Osteoblast (primary cell): Measurements from ENCODE around the gene PHYHIPL. TPM values are rescaled to one million over a fixed set of nuclear protein-coding genes. Genes with fewer than 3 reads are reported as not detected.
A peak's percentile ranks its signal among the peaks of the same experiment; 100 is the strongest.

Experiments
- DNase-seq: peaks from one replicate; pipeline ENCODE4 v3.0.0; 2011; ENCODE audit warnings: low spot score, mixed read lengths; ENCODE audit not compliant: insufficient read length; ENCODE audit errors: missing footprints
- H2AFZ ChIP-seq: 2 replicates; pipeline ENCODE4 v1.6.0; 2011; ENCODE audit warnings: mild to moderate bottlenecking, low read length
- H3K27ac ChIP-seq: 2 replicates; pipeline ENCODE4 v1.5.1; 2011; ENCODE audit warnings: mild to moderate bottlenecking, low read depth, low read length, moderate library complexity
- H3K27me3 ChIP-seq: 2 replicates; pipeline ENCODE4 v1.6.0; 2012; ENCODE audit warnings: mild to moderate bottlenecking, control low read depth, inconsistent platforms, low read length, moderate library complexity; ENCODE audit not compliant: insufficient read depth
- H3K36me3 ChIP-seq: 2 replicates; pipeline ENCODE4 v1.5.1; 2011; ENCODE audit warnings: mild to moderate bottlenecking, low read length, control low read depth, moderate library complexity; ENCODE audit not compliant: insufficient read depth
- H3K4me1 ChIP-seq: 2 replicates; pipeline ENCODE4 v1.5.1; 2011; ENCODE audit warnings: mild to moderate bottlenecking, low read length, control low read depth, moderate library complexity; ENCODE audit not compliant: insufficient read depth
- H3K4me2 ChIP-seq: 2 replicates; pipeline ENCODE4 v1.6.0; 2011; ENCODE audit warnings: mild to moderate bottlenecking, low read length; ENCODE audit not compliant: insufficient read depth
- H3K4me3 ChIP-seq: fragments of 200-600 bp; sonication (generic); 3 replicates; pipeline ENCODE4 v1.5.1; 2012; ENCODE audit warnings: mild to moderate bottlenecking, low read length, inconsistent platforms; ENCODE audit not compliant: insufficient read depth
- H3K79me2 ChIP-seq: 2 replicates; pipeline ENCODE4 v1.6.0; 2012; ENCODE audit warnings: mild to moderate bottlenecking, low read length, control low read depth, inconsistent platforms; ENCODE audit not compliant: insufficient read depth
- H3K9me3 ChIP-seq: 2 replicates; pipeline ENCODE4 v1.5.1; 2011; ENCODE audit warnings: low read depth, low read length, control low read depth
- H4K20me1 ChIP-seq: 2 replicates; pipeline ENCODE4 v1.6.0; 2012; ENCODE audit warnings: mild to moderate bottlenecking, low read length, control low read depth; ENCODE audit not compliant: insufficient read depth
- total RNA-seq: library from RNA; depleted of rRNA; stranded (reverse); fragments of >200 nt; gene quantifications from 2 replicates; pipeline ENCODE4 v1.2.3, GENCODE V29; 2012
- TF ChIP-seq, protein P1 (sequence below): IDR thresholded peaks from 2 replicates; pipeline ENCODE4 v1.5.1; 2011; ENCODE audit warnings: mild to moderate bottlenecking, low read depth, low read length, moderate library complexity; ENCODE audit errors: extremely low read depth

PHYHIPL gene
- total RNA-seq, 1 donor = not detected

DNA sequence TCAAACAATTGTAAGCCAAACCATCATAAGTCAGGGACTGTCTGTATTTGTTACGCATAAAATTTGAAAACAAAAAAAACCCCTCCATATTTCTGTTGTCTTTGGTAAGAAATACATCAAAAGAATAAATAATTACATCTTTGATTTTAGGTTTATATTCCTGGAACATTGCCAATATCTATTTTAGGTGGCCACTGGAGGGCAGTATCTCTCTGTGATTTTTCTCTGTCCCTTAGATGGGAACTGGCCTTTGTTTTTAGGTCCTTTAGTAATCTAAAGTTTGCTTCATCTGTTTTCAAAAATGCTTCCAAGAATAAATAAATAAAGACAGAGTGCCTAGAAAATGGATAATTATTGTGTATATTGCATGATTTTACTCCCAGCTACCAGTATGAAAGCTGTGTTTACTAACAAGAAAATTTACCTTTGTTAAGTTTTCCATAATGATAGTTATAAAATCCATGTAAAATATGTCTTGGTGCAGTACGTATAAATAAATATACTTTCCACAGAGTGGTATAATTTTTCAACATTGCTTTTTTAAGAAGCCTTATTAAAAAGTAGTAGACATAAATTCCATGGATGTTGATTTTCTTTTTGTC, 64.2 kb downstream of the PHYHIPL start:
- H4K20me1 ChIP-seq = no peaks in the 10 kb centered on the region
- TF ChIP-seq, protein P1, sequence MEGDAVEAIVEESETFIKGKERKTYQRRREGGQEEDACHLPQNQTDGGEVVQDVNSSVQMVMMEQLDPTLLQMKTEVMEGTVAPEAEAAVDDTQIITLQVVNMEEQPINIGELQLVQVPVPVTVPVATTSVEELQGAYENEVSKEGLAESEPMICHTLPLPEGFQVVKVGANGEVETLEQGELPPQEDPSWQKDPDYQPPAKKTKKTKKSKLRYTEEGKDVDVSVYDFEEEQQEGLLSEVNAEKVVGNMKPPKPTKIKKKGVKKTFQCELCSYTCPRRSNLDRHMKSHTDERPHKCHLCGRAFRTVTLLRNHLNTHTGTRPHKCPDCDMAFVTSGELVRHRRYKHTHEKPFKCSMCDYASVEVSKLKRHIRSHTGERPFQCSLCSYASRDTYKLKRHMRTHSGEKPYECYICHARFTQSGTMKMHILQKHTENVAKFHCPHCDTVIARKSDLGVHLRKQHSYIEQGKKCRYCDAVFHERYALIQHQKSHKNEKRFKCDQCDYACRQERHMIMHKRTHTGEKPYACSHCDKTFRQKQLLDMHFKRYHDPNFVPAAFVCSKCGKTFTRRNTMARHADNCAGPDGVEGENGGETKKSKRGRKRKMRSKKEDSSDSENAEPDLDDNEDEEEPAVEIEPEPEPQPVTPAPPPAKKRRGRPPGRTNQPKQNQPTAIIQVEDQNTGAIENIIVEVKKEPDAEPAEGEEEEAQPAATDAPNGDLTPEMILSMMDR = peak; percentile 57
- H3K9me3 ChIP-seq = no peaks in the 10 kb centered on the region
- H3K27me3 ChIP-seq = no peaks in the 10 kb centered on the region
- no peak overlapping the region for H3K27ac ChIP-seq
- no peak overlapping the region for H2AFZ ChIP-seq
- H3K36me3 ChIP-seq = no peaks in the 10 kb centered on the region
- H3K4me2 ChIP-seq = no peak overlapping the region
- H3K79me2 ChIP-seq = no peaks in the 10 kb centered on the region
- H3K4me3 ChIP-seq = no peak overlapping the region
- DNase-seq = no peak
- H3K4me1 ChIP-seq = no peaks in the 10 kb centered on the region

DNA sequence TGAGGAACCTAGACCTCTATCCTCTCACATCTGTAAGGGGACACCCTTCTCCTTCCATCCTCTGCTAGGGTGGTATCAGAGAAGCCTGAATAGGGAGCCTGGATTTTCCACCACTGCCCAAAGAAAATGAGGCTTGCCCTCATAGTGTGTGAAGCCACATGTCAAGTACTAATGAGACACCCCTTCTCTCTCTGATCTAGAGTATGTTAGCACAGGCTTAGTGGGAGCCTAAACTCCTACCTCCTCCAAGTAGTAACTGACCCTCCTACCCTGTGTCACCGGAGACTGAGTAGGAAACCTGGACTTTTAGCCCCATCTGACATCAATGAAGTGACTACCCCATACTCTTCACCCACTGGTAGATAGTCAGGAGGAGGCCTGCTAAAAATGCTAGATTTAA, 65.6 kb downstream of the PHYHIPL start:
- Histone ChIP-seq H3K27me3 (no peaks in the 10 kb centered on the region), H3K36me3 (no peaks in the 10 kb centered on the region), H3K4me2 (no peak overlapping the region), H3K9me3 (no peaks in the 10 kb centered on the region), H3K4me3 (no peak overlapping the region), H3K79me2 (no peaks in the 10 kb centered on the region), H2AFZ (no peak overlapping the region), H3K27ac (no peak overlapping the region), H4K20me1 (no peaks in the 10 kb centered on the region), H3K4me1 (no peaks in the 10 kb centered on the region)
- no peak for DNase-seq
- TF ChIP-seq, protein P1 = no peak

GRCh38 chr10:59242991-59243390, 66.5 kb downstream of the PHYHIPL start:
- H4K20me1 ChIP-seq = no peaks in the 10 kb centered on the region
- H3K27ac ChIP-seq = no peak overlapping the region
- TF ChIP-seq, protein P1 = no peak
- H3K79me2 ChIP-seq = no peaks in the 10 kb centered on the region
- H3K9me3 ChIP-seq = no peaks in the 10 kb centered on the region
- H3K4me1 ChIP-seq = no peaks in the 10 kb centered on the region
- no peak overlapping the region for H2AFZ ChIP-seq
- H3K4me2 ChIP-seq = no peak overlapping the region
- H3K36me3 ChIP-seq = no peaks in the 10 kb centered on the region
- H3K4me3 ChIP-seq = no peak overlapping the region
- H3K27me3 ChIP-seq = no peaks in the 10 kb centered on the region
- DNase-seq = no peak

- DNase-seq = no peak
- no peak overlapping the region for H3K27ac ChIP-seq
- no peak overlapping the region for H3K4me3 ChIP-seq
- H3K79me2 ChIP-seq = no peaks in the 10 kb centered on the region
- H3K4me1 ChIP-seq = no peaks in the 10 kb centered on the region
- no peaks in the 10 kb centered on the region for H3K36me3 ChIP-seq
- H3K9me3 ChIP-seq = no peaks in the 10 kb centered on the region
- H2AFZ ChIP-seq = no peak overlapping the region
- H3K27me3 ChIP-seq = no peaks in the 10 kb centered on the region
- TF ChIP-seq, protein P1 = no peak
- no peaks in the 10 kb centered on the region for H4K20me1 ChIP-seq
- H3K4me2 ChIP-seq = no peak overlapping the region
Measured at GRCh38 chr10:59243611-59244195, 67.3 kb downstream of the PHYHIPL start.
